Hepatocyte (in vitro differentiated cells): ENCODE results near the gene NIN.

ENCODE experiments used
- EZH2 ChIP-seq: fragments of 200-600 bp; sonication (generic); IDR thresholded peaks from 2 replicates; pipeline ENCODE4 v1.6.1; 2016; ENCODE audit warnings: antibody characterized with exemption, mild to moderate bottlenecking, borderline replicate concordance
- EZH2phosphoT487 ChIP-seq: fragments of 200-600 bp; sonication (generic); IDR thresholded peaks from one replicate; pipeline ENCODE4 v1.6.1; 2018; ENCODE audit warnings: antibody characterized with exemption, mild to moderate bottlenecking, low read depth, moderate library complexity; ENCODE audit not compliant: unreplicated experiment, severe bottlenecking
- TF ChIP-seq, protein P1 (sequence below): fragments of 200-600 bp; sonication (generic); IDR thresholded peaks from 2 replicates; pipeline ENCODE4 v1.5.1; 2016; ENCODE audit warnings: antibody characterized with exemption, mild to moderate bottlenecking; ENCODE audit not compliant: poor library complexity

DNA sequence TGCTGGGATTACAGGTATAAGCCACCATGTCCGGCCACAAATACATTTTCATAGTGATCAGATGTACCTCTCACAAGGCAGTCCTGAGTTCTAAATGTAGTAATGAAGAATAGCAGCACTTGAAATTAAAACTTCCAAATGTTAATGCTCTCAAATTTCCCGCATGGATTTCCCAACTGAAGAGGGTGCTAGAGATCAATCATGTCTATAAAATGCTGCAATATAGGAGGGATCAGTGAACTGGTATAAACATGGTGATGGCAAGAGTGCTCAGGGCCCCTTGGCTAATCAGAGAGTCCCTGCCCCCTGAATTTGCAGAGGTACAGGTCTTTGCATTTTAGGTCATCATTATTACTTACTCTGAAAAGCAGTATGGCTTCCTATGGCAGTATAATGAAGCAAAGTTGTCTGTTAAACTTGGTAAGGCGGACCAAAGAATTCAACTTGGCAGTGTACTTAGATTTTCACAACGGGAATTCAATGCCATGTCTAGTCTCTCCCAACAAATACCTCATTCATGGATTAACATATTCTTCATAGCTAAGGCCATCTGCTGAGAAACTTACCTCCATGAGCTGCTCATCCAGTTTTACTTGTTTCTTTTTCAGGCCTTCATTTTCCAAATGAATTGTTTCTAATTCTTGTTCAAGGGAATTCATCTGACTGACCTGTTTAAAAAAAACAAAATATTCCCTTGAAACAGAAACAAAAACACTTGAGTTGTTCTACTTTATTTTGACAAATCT lies 95.8 kb downstream of the NIN start:
- TF ChIP-seq, protein P1, sequence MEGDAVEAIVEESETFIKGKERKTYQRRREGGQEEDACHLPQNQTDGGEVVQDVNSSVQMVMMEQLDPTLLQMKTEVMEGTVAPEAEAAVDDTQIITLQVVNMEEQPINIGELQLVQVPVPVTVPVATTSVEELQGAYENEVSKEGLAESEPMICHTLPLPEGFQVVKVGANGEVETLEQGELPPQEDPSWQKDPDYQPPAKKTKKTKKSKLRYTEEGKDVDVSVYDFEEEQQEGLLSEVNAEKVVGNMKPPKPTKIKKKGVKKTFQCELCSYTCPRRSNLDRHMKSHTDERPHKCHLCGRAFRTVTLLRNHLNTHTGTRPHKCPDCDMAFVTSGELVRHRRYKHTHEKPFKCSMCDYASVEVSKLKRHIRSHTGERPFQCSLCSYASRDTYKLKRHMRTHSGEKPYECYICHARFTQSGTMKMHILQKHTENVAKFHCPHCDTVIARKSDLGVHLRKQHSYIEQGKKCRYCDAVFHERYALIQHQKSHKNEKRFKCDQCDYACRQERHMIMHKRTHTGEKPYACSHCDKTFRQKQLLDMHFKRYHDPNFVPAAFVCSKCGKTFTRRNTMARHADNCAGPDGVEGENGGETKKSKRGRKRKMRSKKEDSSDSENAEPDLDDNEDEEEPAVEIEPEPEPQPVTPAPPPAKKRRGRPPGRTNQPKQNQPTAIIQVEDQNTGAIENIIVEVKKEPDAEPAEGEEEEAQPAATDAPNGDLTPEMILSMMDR: no peak
- TF ChIP-seq EZH2phosphoT487 (no peak), EZH2 (no peak)
